Germinal center (tissue), 1 donor: ENCODE data around the gene KDM4C.

Source experiments
- DNase-seq: peaks from one replicate; pipeline ENCODE4 v3.0.0; 2012; ENCODE audit warnings: mixed read lengths, low spot score

KDM4C gene

DNA sequence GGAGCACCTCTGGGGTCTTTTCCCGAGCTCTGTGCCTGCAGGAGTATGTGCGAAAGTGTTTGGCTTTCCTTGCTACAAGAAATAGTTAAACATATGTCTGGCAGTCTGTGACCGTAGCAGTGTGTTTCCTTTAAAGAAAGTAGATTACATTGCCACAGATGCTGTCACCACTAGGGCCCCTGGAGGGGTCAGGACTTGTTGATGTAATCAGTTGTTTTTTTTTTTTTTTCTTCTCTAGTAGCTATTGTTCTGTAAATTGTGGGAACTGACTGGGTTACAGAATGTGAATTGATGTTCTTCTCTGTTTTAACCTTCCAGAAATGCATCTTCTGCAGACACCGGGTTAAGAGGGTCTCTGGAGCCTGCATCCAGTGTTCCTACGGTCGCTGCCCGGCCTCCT, 345.6 kb downstream of the KDM4C start:
- no peak for DNase-seq

DNA sequence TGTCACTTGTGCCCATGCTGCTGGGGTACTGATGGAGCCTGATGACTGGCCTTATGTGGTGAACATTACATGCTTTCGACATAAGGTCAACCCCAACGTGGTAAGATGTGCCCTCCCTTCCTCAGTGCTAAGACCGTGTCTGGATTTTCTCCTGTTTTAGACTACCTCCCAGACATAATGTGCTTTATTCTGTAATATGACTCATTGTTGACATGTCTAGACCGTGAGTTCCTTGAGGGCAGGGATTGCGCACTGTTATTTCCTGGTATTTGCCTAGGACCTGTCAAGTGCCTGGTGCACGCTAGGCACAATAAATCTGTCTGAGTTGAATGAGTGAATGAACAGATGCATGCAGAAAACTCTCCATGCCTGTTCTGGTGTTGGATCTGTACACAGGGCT, 346.0 kb downstream of the KDM4C start:
- DNase-seq, result no peak

DNA sequence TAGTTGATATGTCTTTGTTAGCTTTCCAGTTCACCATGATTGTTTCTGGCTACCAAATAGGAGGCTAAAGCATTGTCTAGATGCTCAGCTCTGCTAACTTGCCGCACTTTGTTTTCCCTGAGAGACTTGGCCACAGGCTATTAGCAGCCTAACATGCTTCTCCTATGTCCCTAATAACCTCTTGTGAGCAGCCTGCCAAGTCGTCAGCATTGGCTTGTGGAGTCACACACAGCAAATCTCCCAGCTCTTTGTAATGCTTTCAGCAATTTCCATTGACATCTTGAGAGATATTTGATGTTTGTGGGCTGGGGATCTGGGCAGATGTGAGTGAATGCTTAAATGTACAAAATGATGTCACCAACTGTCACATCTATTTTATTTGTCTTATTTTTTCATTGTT, 346.9 kb downstream of the KDM4C start:
- no peak for DNase-seq

DNA sequence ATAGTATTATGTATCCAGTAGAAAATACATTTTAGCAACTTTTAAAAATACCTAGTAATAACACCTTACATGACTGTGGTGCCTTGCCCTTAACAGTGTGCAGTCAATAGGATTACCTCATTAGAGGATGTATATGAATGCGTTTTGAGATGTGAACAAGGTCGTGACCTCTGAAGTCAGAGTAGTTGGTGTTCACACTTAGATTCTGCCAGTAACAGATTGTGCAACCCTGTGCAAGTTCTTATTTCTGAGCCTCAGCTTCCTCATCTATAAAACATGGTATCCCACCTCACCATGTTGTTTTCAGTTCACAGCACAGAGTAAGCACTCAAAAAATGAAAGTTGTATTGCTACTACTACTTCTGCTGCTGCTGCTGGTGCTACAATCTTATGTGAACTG, 347.3 kb downstream of the KDM4C start:
- no peak for DNase-seq

DNA sequence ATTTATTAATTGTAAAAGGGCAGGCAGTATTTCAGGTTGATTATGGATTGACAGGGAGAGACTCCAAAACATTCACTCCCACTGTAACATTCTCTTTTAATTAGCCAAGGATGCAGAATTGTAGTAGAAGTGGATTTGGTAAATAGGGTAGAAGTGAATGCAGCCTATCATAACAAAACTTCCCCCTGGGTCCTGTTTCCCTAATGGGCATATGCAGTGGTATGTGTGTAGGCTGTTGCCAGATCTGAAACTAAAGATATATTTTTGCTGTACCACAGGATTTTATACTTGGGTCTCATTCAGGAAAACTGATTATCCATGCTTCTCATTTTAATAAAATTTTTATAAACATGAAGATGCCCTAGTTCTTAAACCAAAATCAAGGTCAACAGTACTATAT, 351.2 kb downstream of the KDM4C start:
- no peak for DNase-seq

DNA sequence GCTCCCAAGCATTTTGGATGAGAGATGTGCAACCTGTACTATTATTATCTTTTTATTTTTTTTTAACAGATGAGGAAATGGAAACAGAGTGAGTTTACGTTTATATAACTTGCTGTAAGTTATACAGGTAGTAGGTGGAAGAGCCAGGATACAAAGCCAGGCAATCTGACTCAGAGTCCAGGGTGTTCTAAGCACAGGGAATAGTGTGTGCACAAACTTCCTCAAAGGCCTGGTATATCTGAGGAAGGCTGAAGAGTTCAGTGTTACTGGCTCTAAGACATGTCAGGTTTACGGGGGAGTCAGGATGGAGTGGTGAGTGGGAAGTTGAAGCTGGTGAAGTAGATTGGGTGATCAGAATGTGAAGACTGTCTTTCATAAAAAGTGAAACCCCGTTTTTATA, 353.6 kb downstream of the KDM4C start:
- no peak for DNase-seq

DNA sequence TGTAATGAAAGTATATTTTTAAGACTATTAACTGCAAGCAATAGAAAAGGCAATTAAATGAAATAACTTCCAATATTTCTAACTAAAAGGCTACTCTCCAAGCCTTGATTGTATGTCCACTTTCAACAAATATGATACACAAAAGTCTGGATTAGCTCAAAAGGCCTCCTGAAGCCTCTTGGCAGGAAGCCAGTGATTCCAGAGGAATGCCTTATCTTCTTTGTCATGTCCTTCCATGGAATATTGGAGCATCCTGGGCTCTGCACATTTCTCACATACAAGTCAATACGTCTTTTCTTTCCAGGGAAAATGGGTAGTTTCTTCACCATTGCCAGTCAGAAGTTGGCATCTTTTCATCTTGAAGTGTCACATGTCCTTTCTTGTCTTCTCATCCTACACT, 357.8 kb downstream of the KDM4C start:
- DNase-seq, result no peak

DNA sequence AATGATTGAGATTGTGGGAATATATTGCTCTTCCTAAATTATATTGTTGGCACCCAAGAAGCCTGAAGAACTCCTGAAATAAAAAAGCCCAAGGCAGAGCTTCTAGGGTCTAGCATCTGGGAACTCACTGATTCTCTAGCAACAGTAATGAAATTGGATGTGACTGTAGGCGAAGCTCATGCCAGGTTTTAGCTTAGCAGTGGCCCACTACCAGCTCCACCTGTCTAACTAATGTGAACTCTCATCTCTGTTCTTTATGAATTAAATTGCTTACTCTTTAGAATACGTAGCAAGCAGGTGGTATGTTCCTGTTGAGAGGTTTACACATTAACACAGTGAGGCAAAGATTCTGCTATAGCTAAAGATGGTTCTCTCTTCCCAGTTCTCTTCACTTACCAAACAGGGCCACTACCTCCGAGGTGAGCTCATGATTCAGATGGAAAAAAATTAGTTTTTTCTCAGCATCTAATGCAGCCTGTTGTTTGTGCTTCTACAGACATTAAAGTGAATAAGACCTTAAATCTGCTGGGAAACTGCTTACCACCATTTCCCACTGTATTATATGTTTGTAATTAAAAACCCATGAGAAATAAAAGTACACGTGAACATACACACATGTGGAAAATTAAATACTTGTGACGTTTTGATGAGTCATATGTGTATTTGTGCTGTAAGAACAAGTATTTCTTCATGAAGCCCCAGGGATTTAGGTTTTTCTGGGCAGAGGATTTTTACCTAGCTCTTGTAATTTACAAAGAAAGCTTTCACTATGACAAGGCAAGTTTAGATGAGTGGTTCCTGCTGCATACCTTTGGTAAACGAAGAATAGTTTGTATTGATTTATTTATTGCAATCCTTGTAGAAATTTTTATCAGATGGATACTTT, 360.1 kb downstream of the KDM4C start:
- DNase-seq, result no peak

DNA sequence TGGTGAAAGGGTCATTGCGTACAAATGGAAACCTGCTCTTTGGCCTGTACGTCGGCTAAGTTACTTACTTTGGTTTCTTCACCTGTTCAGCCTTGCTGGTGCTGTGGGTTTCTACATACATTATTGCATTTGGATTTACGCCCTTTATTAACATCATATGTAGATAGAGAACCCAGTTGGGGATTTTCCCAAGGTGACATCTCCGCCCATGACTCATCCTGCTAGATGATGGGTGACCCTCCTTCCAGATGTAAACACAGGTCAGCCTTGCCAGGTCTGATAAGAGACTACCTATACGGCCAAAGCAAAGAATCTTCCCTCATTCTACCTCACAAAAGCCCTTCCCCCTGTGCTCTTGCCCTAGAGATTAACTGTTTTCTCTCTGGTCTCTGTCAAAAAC, 360.9 kb downstream of the KDM4C start:
- no peak for DNase-seq

DNA sequence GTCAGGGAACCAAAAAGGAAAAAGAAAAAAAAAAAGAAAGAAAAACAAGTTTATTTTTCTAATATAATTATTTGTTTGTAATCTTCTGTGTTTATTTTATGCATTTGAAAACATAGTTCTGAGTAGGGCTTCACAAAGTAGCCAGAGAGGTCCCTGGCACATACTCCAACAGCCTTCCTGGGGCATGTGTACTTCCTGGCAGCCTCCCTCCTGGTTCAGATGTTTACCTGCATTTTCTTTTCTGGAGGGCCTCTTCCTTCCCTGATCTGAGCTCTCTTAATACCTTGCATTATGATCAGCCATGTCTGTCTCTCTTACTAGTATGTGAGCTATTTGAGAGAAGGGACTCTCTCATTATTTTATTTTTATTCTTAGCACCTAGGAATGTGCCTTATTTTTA, 361.8 kb downstream of the KDM4C start:
- no peak for DNase-seq

DNA sequence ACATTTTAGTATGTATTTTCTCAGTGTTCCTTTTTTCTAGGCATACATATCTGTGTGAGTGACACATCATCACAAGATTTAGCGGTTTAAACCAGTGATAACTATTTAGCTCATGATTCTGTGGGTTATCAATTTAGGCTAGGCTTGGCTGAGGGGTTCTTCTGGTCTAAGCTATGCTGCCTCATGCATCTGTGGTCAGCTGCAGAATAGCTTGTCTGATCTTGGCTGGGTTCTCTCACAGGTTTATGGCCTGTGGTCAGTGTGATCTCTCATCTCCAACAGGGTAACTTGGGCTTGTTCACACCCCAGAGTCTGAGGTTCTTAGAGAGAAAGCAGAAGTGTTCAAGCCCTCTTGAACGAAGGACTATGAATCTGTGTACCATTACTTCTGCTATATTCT, 363.3 kb downstream of the KDM4C start:
- no peak for DNase-seq

DNA sequence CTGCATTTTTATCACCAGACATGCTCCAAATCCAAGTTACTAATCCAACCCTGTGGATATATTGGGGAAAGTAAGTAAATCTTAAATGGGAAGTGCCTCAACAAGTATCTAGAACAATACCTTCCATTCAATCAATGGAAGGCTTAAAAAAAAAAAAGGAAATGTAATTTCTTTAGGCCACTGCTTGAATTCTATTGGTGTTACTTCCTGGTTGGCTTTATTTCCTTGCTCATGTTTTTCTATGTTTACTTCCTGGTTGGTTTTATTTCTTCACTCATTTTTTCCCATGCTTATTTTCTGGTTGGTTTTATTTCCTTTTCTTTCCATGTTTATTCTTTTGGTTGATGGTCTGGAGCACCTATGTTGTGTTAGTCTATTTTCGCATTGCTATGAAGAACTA, 363.9 kb downstream of the KDM4C start:
- no peak for DNase-seq

DNA sequence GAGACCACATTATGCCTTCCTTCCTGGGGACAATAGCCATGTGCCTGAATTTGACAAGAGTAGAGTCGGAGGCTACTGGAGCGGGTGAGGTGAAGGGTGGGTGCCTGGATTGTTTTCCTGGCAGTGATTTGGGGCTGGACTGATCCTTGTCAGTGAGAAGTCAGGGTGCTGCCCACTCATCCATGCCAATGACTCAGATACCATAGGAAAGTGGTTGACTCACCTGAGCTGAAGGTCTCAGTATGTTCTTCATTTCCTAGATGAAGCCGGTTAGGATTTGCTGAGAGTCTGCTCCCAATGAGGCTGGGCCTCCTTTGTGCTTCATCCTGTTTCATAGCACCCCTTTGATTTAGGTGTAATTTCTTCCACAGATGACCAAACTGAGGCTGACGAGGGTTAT, 366.0 kb downstream of the KDM4C start:
- no peak for DNase-seq

DNA sequence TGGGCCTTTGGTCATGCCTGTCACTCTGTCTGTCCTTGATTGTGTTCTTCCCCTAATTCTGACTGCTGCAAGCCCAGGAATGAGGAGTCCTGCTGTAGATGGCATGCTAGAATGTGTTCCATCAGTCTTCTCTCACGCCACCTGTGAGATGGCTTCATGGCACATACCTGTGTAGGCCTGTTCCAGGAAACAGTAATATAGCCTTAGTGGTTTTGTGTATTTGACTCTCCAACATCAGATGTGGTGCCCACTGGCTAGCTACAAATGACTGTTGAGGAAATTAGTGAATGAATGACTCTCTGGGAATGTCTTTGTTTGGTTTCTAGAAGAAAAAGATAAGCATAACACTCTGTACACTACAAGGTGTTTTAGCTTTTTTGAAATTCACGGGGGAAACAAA, 367.5 kb downstream of the KDM4C start:
- DNase-seq, result no peak

DNA sequence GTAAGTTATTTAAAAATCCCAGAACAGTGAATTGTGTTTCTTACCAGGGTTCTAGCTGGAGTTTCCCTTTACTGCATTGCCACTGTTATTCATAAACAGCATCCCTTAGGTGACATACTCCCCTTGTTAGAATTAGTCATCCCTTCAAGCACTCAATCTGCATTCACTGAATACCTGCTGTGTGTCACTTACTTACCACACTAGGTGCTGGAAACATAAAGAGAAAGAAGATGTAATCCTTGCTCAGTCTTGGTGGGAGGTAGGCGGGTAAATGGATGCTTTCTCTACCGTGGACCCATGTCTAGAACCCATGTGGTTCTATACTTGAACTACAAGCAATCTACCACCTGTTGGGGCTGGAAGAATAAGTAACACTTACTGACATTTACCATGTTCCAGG, 371.6 kb downstream of the KDM4C start:
- no peak for DNase-seq

DNA sequence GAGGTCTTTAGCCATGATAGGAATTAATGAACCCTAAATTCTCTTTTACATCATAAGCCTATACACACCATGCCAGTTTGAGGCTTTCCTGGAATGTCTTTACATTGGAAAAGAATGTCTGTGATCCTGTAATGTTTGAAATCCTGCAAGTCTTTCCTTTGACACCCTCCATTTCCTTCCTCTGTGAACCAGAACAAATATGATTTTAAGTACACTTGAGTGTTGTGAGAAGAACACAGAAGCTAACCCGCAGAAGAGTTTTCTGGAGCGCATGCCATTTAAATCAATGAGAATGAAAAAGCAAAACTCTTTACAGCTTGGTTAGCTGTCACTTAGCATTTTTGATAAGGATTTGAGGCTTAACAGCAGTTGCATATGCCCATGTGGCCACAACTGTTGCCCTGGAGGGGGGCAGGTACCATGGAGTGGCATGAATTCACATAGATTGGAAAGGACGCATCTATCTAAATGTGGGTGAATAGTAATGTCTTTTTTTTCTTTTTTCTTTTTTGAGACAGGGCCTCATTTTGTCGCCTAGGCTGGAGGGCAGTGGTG, 372.6 kb downstream of the KDM4C start:
- no peak for DNase-seq

DNA sequence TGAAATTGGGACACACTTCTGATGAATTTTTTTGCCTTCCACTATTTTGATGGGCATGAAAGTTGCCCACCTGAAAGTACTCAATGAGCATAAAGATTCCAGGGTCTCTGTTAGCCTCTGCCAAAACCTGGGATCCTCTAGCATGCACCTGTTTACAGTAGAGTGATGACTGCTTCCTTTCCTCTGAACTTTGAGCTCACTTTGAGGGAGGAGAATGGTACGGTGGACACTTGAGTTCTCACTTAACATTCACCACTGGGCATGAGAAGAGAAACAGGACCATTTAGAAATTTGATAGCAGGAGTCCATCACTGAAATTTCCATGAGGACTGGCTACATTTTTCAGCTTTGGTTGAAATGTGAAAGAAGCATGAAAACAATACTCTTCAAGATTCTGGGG, 374.8 kb downstream of the KDM4C start:
- no peak for DNase-seq

DNA sequence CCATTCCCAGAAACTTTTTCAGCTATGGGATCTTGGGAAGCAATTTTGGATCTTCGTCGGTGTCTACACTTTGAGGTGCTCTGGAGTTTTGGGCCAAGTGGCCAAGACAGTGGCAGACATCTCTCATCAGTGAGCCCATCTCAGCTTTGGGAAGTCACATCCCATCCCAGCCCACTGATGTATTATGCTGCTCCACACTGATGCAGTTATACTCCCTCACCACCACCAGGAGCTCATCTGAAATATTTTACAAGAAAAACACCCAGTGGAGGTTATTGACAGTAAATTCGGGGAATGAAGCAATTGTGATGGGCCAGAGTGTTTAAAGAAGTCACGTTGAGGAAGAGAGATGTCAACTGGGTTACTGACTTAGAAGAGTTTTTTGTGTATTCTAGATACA, 378.0 kb downstream of the KDM4C start:
- DNase-seq, result no peak

DNA sequence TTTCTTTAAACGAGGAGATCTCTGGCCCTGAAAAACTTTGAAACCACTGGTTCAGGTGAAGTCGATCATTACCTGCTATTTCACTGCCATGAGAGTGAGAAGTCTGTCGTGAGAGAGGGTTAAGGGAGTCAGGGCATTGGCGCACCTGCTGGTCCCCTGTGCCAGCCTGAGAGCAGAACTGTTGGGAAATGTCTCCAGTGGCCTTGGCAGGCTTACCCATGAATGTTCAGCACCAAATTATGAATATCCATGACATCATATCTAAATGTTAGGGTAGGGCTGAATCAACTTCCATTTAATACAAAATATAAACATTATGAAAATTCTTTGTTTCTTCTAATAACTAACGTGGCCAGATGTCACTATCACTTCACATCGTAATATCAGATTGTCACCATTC, 379.3 kb downstream of the KDM4C start:
- DNase-seq, result no peak

DNA sequence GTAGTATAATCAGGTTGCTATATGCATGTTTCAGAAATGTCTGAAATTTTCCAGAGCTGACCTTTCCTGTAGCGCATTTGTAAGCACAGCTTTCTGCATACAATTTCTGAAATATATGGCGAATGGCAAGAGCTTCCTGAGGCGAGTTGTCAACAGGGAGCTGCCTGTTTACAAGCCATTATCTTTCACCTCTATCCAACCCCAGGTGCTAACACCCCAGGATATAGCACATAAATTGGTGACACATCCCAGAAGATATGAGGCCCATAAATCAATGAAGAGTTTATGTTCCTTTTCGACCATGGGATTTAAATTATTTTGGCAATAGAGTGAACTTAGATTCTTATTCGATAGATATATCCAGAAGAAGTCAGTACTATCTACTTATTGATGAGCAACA, 379.8 kb downstream of the KDM4C start:
- no peak for DNase-seq

DNA sequence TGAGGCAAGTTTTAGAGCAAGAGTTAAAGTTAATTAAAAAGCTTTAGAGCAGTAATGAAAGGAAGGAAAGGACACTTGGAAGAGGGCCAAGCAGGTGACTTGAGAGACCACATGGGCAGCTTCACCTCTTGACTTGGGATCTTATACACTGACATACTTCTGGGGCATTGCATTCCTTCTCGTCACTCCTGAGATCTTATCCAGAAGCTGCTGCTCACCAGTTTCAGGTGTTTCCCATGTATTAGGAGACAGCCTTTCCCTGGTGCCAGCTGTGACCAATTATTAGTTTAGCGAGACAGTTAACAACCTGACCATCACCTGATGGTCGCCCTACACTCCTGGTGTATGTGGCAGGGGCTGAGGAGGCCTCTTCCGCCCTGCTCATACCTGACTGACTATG, 382.1 kb downstream of the KDM4C start:
- no peak for DNase-seq

DNA sequence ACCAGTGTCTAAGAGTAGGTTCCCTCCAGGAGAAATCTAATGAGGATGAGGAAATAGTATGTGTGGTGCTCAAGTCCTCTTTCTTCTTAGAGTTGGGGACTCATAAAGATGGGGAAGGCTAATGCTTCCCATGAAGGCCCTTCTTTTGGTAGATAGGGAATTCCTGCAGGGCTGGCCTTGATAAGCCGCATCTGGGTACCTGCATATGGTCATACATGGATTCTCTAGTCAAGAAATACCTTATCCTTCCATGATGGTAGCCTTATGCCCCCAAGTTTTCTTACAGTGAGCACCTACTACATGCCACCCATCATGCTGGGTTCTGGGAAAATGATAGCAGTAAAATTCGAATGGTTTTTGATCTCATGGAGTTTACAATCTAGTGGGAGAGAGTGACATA, 382.6 kb downstream of the KDM4C start:
- DNase-seq, result no peak

DNA sequence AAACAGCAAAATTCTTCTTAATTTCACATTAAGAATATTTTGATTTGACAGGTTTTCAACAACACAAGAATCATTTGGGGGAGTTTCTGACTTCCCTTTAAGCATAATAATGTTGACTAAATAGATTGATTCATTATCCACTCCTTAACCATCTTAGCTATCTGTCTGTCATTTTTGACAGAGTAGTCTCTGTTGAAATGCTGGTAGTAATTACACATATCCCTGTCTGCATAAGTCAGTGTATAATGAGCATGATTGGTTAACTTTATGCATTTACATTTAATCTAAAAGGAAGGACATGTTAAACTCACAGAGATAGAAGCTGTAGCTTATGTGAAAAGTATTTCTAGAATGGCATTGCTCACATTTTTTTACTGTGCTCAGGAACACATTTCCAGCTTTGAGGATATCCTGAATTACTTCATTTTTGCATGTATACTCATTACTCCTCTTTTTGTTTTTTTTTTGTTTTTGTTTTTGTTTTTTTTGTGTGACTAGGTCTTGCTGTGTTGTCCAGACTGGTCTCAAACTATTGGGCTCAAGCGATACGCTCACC, 385.9 kb downstream of the KDM4C start:
- DNase-seq, result no peak
